ENCODE results near the gene COX10.
"Not testable (repeated sequence)": the region's sequence is repeated elsewhere in the genome, so short reads cannot be mapped to it uniquely, and the experiment has no call there.

COX10 gene

GRCh38 chr17:14125518-14126137, 56.3 kb downstream of the COX10 start:
- no peak for DNase-seq

GRCh38 chr17:14133104-14133503, 63.8 kb downstream of the COX10 start:
- no peak for DNase-seq

GRCh38 chr17:14134456-14134855, 65.2 kb downstream of the COX10 start:
- no peak for DNase-seq

- no peak for DNase-seq
Measured at GRCh38 chr17:14135906-14136590, 66.7 kb downstream of the COX10 start.

GRCh38 chr17:14138649-14139048, 69.3 kb downstream of the COX10 start:
- DNase-seq: no peak

- DNase-seq: no peak
Measured at GRCh38 chr17:14143688-14144087, 74.4 kb downstream of the COX10 start.

- no peak for DNase-seq
Measured at GRCh38 chr17:14144508-14144907, 75.2 kb downstream of the COX10 start.

- no peak for DNase-seq
Measured at GRCh38 chr17:14149751-14150150, 80.4 kb downstream of the COX10 start.

- no peak for DNase-seq
Measured at GRCh38 chr17:14150619-14151018, 81.3 kb downstream of the COX10 start.

- no peak for DNase-seq
Measured at GRCh38 chr17:14152721-14153120, 83.4 kb downstream of the COX10 start.

- DNase-seq: no peak
Measured at GRCh38 chr17:14153374-14153773, 84.1 kb downstream of the COX10 start.

- no peak for DNase-seq
Measured at GRCh38 chr17:14156689-14157088, 87.4 kb downstream of the COX10 start.

- no peak for DNase-seq
Measured at GRCh38 chr17:14157822-14158221, 88.5 kb downstream of the COX10 start.

GRCh38 chr17:14158707-14159106, 89.4 kb downstream of the COX10 start:
- no peak for DNase-seq

- no peak for DNase-seq
Measured at GRCh38 chr17:14161419-14161818, 92.1 kb downstream of the COX10 start.

- no peak for DNase-seq
Measured at GRCh38 chr17:14165616-14166015, 96.3 kb downstream of the COX10 start.

GRCh38 chr17:14167831-14168230, 98.5 kb downstream of the COX10 start:
- not testable (repeated sequence) for DNase-seq

GRCh38 chr17:14168582-14168981, 99.3 kb downstream of the COX10 start:
- DNase-seq: no peak

- no peak for DNase-seq
Measured at GRCh38 chr17:14169287-14169686, 100.0 kb downstream of the COX10 start.

GRCh38 chr17:14169901-14170300, 100.6 kb downstream of the COX10 start:
- DNase-seq: no peak

- not testable (repeated sequence) for DNase-seq
Measured at GRCh38 chr17:14176989-14177388, 107.7 kb downstream of the COX10 start.

- DNase-seq: not testable (repeated sequence)
Measured at GRCh38 chr17:14177801-14178200, 108.5 kb downstream of the COX10 start.

- not testable (repeated sequence) for DNase-seq
Measured at GRCh38 chr17:14179951-14180350, 110.6 kb downstream of the COX10 start.

GRCh38 chr17:14182084-14182483, 112.8 kb downstream of the COX10 start:
- not testable (repeated sequence) for DNase-seq

- not testable (repeated sequence) for DNase-seq
Measured at GRCh38 chr17:14184536-14184935, 115.2 kb downstream of the COX10 start.

Measured in CD4-positive, alpha-beta T cell treated with Interferon gamma for 1 hour (primary cell).